ENCODE data around the gene VWA2.

The VWA2 gene

DNA sequence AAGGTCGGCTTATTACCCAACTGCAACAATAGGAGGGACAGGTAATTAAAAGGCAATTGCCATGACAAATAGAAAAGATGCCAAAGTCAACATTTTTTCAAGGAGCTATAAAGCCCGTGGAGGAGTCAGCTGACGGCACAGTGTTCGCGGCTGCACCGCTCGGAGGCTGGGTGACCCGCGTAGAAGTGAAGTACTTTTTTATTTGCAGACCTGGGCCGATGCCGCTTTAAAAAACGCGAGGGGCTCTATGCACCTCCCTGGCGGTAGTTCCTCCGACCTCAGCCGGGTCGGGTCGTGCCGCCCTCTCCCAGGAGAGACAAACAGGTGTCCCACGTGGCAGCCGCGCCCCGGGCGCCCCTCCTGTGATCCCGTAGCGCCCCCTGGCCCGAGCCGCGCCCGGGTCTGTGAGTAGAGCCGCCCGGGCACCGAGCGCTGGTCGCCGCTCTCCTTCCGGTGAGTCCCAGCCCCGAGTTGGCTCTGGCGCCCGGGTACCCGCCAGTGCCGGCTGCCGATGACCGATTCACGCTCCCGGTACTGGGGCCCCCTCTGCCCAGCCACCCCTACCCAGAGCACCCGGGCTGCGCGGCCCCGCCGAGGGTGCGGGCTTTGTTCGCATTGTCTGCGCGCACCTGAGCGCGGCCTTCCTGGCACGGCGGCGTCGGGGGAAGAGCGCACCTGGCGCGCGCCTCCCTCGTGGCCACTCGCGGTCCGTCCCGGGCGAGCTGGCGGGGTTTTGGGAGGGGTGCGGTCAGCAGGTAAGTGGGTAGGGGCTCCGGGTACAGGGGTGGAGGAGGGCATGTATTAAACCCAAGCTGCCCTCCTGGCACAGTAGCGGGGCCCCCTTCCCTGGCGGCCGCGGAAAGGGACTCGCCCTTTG is at the start of gene VWA2:
VWA2 (plus strand) TSS at position 138 of the 877 bp plus-strand sequence. CDS start 9,460 bp downstream, outside the sequence.
- peak; percentile 43 for DNase-seq (ENCODE audit: low spot score)
- H3K27ac ChIP-seq: no peak within 1 kb of the TSS
- ChIA-PET CTCF (interaction anchor here (0.7 to 1.1 kb wide), 2 partner anchors 9 to 32 kb away, joined by 3 to 6 read pairs; no protein-coding TSS in a partner anchor), POLR2A (ENCODE audit: low non-redundant PET) (no interaction called here)
- TF ChIP-seq, protein P1, sequence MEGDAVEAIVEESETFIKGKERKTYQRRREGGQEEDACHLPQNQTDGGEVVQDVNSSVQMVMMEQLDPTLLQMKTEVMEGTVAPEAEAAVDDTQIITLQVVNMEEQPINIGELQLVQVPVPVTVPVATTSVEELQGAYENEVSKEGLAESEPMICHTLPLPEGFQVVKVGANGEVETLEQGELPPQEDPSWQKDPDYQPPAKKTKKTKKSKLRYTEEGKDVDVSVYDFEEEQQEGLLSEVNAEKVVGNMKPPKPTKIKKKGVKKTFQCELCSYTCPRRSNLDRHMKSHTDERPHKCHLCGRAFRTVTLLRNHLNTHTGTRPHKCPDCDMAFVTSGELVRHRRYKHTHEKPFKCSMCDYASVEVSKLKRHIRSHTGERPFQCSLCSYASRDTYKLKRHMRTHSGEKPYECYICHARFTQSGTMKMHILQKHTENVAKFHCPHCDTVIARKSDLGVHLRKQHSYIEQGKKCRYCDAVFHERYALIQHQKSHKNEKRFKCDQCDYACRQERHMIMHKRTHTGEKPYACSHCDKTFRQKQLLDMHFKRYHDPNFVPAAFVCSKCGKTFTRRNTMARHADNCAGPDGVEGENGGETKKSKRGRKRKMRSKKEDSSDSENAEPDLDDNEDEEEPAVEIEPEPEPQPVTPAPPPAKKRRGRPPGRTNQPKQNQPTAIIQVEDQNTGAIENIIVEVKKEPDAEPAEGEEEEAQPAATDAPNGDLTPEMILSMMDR (conservative IDR thresholded peaks at IDR 0.05; ENCODE audit: low read depth): peak; percentile 15; the same call in 1 of the 2 replicates

GRCh38 chr10:114189700-114190099 is 49.4 kb upstream of the VWA2 start:
- TF ChIP-seq, protein P1 (conservative IDR thresholded peaks at IDR 0.05; ENCODE audit: low read depth): no peak
- DNase-seq (ENCODE audit: low spot score): no peak
- POLR2A ChIA-PET (ENCODE audit: low non-redundant PET): interaction anchor here (0.7 kb wide), 1 partner anchor 91 kb away, joined by 3 read pairs; no protein-coding TSS in a partner anchor
- CTCF ChIA-PET: no interaction called here
- no peak overlapping the region for H3K27ac ChIP-seq

DNA sequence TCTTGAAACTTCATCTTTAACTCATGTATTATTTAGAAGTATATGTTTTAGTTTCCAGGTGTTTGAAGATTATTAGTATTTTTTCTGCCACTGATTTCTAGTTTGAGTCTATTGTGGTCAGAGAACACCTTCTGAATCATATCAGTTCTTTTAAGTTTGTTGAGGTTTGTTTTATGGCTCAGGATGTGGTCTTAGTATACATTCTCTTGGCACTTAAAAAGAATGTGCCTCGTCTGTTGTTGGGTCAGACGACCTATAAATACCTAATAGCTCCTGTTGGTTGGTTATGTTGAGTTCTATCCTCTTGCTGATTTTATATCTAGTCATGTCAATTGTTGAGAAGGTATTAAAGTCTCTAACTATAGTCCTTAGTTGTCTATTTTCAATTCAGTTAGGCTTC is 44.0 kb upstream of the VWA2 start:
- POLR2A ChIA-PET (ENCODE audit: low non-redundant PET): no interaction called here
- TF ChIP-seq, protein P1 (conservative IDR thresholded peaks at IDR 0.05; ENCODE audit: low read depth): no peak
- DNase-seq (ENCODE audit: low spot score): no peak
- H3K27ac ChIP-seq: no peak overlapping the region
- CTCF ChIA-PET: no interaction called here

DNA sequence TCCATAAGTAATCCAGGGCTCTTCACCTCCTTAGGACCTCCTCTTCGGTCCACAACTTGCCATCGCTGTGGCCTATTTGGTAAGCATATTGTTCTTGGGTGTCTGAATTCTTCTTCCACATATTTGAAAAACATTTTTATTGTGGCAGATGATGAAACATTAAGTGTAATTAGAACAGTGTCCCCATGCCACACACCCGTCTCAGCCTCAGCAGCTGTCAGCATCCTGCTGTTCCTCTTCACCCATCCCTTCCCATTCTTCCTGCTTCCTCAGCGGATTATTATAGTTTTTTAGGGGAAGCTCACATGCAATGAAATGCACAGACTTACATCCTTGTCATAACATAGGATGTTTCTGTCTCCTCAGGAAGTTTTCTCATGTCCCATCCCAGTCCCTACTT is 39.8 kb upstream of the VWA2 start:
- TF ChIP-seq, protein P1 (conservative IDR thresholded peaks at IDR 0.05; ENCODE audit: low read depth): no peak
- CTCF ChIA-PET: no interaction called here
- POLR2A ChIA-PET (ENCODE audit: low non-redundant PET): no interaction called here
- DNase-seq (ENCODE audit: low spot score): no peak
- no peak overlapping the region for H3K27ac ChIP-seq

DNA sequence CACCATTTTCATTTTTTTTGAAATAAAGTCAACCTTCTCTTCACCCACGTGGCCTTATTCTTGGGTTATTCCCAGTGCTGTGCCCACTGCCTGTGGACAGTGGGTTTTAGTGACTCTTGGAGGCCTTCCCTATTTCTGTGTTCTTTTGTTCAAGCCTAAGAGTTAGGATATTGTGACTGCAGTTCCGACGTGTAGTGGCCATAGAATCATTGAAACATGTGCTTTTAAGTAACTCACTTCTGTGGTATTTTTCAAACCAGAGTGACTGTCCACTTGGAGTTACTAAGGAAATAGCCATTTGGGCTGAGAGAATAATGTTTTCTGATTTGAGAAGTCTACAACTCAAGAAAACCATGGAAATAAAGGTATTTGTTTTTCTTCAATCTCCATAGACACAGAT is 36.2 kb upstream of the VWA2 start:
- CTCF ChIA-PET: no interaction called here
- no peak overlapping the region for H3K27ac ChIP-seq
- TF ChIP-seq, protein P1 (conservative IDR thresholded peaks at IDR 0.05; ENCODE audit: low read depth): no peak
- POLR2A ChIA-PET (ENCODE audit: low non-redundant PET): no interaction called here
- DNase-seq (ENCODE audit: low spot score): no peak

- POLR2A ChIA-PET (ENCODE audit: low non-redundant PET): no interaction called here
- no peak for DNase-seq (ENCODE audit: low spot score)
- H3K27ac ChIP-seq: no peak overlapping the region
- CTCF ChIA-PET: interaction anchor here (0.6 kb wide), 1 partner anchor 47 kb away, joined by 3 read pairs; no protein-coding TSS in a partner anchor
- TF ChIP-seq, protein P1 (conservative IDR thresholded peaks at IDR 0.05; ENCODE audit: low read depth): no peak
Observed at GRCh38 chr10:114206902-114207301, 32.2 kb upstream of the VWA2 start.

Measured in RWPE1 (cell line).